GM10266 (cell line): ENCODE measurements around the gene SFRP2.
A peak's percentile ranks its signal among the peaks of the same experiment; 100 is the strongest.

ENCODE experiments used
- DNase-seq: peaks from one replicate; pipeline ENCODE4 v3.0.0; 2012; ENCODE audit errors: extremely low spot score
- CTCF ChIP-seq: IDR thresholded peaks from 2 replicates; pipeline ENCODE4 v1.5.1; 2012; ENCODE audit warnings: mild to moderate bottlenecking, low read depth; ENCODE audit not compliant: control insufficient read depth, insufficient read depth; ENCODE audit errors: missing control alignments

The SFRP2 gene

GRCh38 chr4:153750197-153750817 lies 38.6 kb downstream of the SFRP2 start:
- TF ChIP-seq CTCF = peak; percentile 68
- peak; percentile 71 for DNase-seq

GRCh38 chr4:153748378-153748777 lies 40.5 kb downstream of the SFRP2 start:
- no peak for TF ChIP-seq CTCF
- DNase-seq = no peak

- no peak for DNase-seq
- TF ChIP-seq CTCF = no peak
These were observed 41.4 kb downstream of the SFRP2 start for GRCh38 chr4:153747406-153747955.

- no peak for TF ChIP-seq CTCF
- DNase-seq = no peak
These were observed 43.2 kb downstream of the SFRP2 start for GRCh38 chr4:153745651-153746050.

- no peak for TF ChIP-seq CTCF
- no peak for DNase-seq
These were observed 47.3 kb downstream of the SFRP2 start for GRCh38 chr4:153741541-153741940.

- TF ChIP-seq CTCF = no peak
- no peak for DNase-seq
These were observed 52.9 kb downstream of the SFRP2 start for GRCh38 chr4:153735906-153736461.

GRCh38 chr4:153733751-153734448 lies 55.0 kb downstream of the SFRP2 start:
- no peak for DNase-seq
- TF ChIP-seq CTCF = no peak
